ENCODE data around the gene NHLRC1. TPM values are rescaled to one million over a fixed set of nuclear protein-coding genes. Genes with fewer than 3 reads are reported as not detected.

NHLRC1 gene
- total and polyA plus RNA-seq, 2 of the 13 experiments (the other 11 are each of a cell fraction or from before 2014, with no cell fraction given) = 0.04 to 0.11 TPM

DNA sequence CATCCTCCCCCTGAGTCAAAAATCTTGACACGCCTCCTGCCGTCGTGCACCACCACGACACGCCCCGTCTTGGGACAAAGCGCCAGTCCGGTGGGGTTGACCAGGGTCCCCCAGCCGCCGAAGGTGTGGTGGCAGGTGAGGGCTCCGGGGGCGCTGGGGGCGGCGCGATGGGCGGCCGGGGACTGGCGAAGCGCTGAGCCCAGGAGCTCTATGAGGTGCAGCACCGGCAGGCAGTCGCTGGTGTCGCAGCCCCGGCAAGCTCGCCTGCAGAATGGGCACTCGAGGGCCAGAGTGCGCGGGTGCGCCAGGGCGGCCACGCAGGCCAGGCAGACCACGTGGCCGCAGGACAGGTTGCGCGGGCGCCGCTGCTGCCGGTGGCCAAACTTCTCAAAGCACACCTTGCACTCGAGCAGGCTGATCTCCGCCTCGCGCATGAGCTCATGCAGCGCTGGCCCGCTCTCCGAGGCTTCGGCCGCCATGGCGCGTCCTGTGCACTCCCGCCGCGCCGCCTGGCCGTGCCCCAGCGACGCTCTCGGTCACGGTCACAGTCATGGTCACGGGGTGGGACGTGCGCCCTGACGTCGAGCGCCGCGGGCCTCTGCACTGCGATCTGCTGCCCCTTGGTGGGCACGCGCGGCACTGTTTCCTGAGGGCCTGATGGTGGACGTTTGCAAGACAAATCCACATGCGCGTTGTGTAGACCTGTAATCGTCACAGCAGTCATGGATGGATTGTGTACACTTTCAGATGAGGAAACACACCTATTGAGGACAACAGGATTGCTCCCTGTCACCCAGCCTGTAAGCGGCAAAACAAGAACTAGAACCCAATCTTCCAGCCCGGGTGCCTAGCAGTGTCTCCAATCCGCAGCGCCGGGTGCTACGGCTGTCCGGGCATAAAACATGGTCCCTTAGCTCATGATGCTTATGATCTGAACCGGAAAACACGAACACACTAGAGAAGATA is at the start of gene NHLRC1 (continued):
- TF ChIP-seq, protein P1, sequence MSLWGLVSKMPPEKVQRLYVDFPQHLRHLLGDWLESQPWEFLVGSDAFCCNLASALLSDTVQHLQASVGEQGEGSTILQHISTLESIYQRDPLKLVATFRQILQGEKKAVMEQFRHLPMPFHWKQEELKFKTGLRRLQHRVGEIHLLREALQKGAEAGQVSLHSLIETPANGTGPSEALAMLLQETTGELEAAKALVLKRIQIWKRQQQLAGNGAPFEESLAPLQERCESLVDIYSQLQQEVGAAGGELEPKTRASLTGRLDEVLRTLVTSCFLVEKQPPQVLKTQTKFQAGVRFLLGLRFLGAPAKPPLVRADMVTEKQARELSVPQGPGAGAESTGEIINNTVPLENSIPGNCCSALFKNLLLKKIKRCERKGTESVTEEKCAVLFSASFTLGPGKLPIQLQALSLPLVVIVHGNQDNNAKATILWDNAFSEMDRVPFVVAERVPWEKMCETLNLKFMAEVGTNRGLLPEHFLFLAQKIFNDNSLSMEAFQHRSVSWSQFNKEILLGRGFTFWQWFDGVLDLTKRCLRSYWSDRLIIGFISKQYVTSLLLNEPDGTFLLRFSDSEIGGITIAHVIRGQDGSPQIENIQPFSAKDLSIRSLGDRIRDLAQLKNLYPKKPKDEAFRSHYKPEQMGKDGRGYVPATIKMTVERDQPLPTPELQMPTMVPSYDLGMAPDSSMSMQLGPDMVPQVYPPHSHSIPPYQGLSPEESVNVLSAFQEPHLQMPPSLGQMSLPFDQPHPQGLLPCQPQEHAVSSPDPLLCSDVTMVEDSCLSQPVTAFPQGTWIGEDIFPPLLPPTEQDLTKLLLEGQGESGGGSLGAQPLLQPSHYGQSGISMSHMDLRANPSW (CRISPR knock-in tag; IDR thresholded peaks at IDR 0.05; ENCODE audit: borderline replicate concordance) = peak; percentile 68; the same call in 1 of the 2 replicates
- TF ChIP-seq, protein P2, sequence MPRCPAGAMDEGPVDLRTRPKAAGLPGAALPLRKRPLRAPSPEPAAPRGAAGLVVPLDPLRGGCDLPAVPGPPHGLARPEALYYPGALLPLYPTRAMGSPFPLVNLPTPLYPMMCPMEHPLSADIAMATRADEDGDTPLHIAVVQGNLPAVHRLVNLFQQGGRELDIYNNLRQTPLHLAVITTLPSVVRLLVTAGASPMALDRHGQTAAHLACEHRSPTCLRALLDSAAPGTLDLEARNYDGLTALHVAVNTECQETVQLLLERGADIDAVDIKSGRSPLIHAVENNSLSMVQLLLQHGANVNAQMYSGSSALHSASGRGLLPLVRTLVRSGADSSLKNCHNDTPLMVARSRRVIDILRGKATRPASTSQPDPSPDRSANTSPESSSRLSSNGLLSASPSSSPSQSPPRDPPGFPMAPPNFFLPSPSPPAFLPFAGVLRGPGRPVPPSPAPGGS (CRISPR knock-in tag; IDR thresholded peaks at IDR 0.05) = peak; percentile 98; the same call in 1 of the 2 replicates
- TF ChIP-seq TEAD3 (CRISPR knock-in tag; optimal IDR thresholded peaks at IDR 0.05; ENCODE audit: borderline replicate concordance) (peak; percentile 92), SETDB1 (CRISPR knock-in tag; IDR thresholded peaks at IDR 0.05; ENCODE audit: borderline replicate concordance) (no peak), TAF1 (CRISPR knock-in tag; IDR thresholded peaks at IDR 0.05) (peak; percentile 56; the same call in 1 of the 2 replicates), SP140L (CRISPR knock-in tag; IDR thresholded peaks at IDR 0.05; ENCODE audit: borderline replicate concordance) (peak; percentile 85; the same call in 1 of the 2 replicates), CAMTA2 (CRISPR knock-in tag; IDR thresholded peaks at IDR 0.05; ENCODE audit: borderline replicate concordance) (peak; percentile 99), REPIN1 (CRISPR knock-in tag; IDR thresholded peaks at IDR 0.05; ENCODE audit: borderline replicate concordance, low read depth) (peak; percentile 100), PRDM4 (CRISPR knock-in tag; IDR thresholded peaks at IDR 0.05; ENCODE audit: borderline replicate concordance) (no peak), TOE1 (CRISPR knock-in tag; IDR thresholded peaks at IDR 0.05) (peak; percentile 87; the same call in 1 of the 2 replicates), NR2F6 (IDR thresholded peaks at IDR 0.05) (no peak), NR2F6 (CRISPR knock-in tag; IDR thresholded peaks at IDR 0.05) (peak; percentile 91), MEIS2 (CRISPR knock-in tag; IDR thresholded peaks at IDR 0.05) (peak; percentile 95; the same call in 1 of the 2 replicates), NBN (conservative IDR thresholded peaks at IDR 0.05) (no peak), ATF3 (CRISPR knock-in tag; IDR thresholded peaks at IDR 0.05) (peak; percentile 85), ZNF274 (CRISPR knock-in tag; IDR thresholded peaks at IDR 0.05) (peak; percentile 99), ZNF207 (IDR thresholded peaks at IDR 0.05; ENCODE audit: borderline replicate concordance) (no peak), ZNF567 (CRISPR knock-in tag; IDR thresholded peaks at IDR 0.05; ENCODE audit: borderline replicate concordance) (peak; percentile 94), ZNF75D (CRISPR knock-in tag; IDR thresholded peaks at IDR 0.05; ENCODE audit: borderline replicate concordance) (no peak; the same call in 1 of the 2 replicates), SNRNP70 (IDR thresholded peaks at IDR 0.05; ENCODE audit: low read depth, low read length) (no peak), ZNF616 (CRISPR knock-in tag; IDR thresholded peaks at IDR 0.05; ENCODE audit: low read depth) (peak; percentile 66; the same call in 1 of the 2 replicates)
- TF ChIP-seq, protein P3, sequence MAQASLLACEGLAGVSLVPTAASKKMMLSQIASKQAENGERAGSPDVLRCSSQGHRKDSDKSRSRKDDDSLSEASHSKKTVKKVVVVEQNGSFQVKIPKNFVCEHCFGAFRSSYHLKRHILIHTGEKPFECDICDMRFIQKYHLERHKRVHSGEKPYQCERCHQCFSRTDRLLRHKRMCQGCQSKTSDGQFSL (CRISPR knock-in tag; IDR thresholded peaks at IDR 0.05) = peak; percentile 70; the same call in 1 of the 2 replicates
